Stimulated activated CD4-positive, alpha-beta T cell treated with anti-CD3 and anti-CD28 coated beads, Interleukin-2, amount 100 ng/mL, for 48 hours (primary cell): Measurements from ENCODE around the gene CACNG7.
"Not testable (repeated sequence)": the region's sequence is repeated elsewhere in the genome, so short reads cannot be mapped to it uniquely, and the experiment has no call there.

Source experiments
- DNase-seq, 2 donors: peaks; one replicate each; pipeline ENCODE4 v3.0.0-alpha.2; 2020

CACNG7 gene

DNA sequence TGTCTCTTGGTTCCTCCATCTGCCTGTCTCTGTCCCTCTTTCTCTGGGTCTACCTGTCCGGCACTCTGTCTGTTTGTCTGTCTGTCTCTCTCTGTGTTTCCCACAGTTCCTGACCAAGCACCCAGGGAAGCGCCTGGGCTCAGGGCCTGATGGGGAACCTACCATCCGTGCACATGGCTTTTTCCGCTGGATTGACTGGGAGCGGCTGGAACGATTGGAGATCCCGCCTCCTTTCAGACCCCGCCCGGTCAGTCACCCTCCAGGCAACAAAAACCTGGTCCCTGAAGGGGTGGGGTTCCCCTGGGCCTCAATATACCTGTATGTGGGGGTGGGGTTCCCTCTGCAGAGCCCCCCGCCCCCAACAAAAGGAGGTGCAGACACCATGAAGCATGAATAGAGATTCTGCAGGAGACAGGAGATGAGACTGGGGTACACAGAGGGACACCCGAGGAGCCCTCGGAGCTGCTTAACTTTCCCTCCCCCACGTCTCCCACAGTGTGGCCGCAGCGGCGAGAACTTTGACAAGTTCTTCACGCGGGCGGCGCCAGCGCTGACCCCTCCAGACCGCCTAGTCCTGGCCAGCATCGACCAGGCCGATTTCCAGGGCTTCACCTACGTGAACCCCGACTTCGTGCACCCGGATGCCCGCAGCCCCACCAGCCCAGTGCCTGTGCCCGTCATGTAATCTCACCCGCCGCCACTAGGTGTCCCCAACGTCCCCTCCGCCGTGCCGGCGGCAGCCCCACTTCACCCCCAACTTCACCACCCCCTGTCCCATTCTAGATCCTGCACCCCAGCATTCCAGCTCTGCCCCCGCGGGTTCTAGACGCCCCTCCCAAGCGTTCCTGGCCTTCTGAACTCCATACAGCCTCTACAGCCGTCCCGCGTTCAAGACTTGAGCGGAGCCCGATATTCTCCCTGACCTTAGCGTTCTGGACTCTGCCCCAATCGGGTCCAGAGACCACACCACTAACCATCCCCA is 2.6 kb upstream of the CACNG7 start:
- DNase-seq = peak; percentile 68 to 75

DNA sequence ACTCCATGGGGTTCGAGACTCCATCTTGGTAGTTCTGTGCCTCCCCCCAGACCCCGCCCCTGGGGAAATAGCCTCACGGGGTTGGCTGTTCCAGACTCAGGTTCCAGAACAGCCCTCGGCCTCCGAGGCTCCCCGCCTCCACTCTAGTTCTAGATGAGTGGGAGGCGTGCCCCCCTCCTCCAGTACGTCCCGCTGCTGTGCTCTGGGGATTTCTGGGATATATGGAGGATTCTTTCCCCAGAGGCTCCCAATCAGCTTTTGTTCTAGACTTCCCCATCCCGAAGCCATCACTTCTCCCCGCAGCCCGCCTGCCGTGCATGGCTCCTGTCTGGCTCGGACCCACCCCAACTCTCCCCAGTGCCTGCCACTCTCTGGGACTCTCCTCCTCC is 1.9 kb upstream of the CACNG7 start:
- DNase-seq = no peak

DNA sequence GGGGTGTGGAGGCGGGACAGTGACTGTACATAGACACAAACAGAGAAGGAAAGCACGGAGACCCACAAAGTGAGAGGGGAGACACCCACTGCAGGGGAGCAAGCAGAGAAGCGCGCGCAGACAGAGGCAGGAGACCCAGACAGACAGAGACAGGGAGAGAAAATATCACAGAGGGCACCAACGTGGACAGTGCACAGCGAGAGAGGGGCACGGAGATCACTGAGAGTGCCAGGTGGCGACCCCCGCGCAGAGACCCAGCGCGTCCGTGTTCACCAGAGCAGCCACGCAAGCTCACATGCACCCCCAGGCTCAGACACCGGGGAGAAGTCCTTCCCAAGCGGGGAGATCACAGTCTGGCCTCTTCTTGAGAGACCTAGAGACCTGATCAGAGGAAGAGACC is 1.4 kb upstream of the CACNG7 start:
- DNase-seq = no peak

DNA sequence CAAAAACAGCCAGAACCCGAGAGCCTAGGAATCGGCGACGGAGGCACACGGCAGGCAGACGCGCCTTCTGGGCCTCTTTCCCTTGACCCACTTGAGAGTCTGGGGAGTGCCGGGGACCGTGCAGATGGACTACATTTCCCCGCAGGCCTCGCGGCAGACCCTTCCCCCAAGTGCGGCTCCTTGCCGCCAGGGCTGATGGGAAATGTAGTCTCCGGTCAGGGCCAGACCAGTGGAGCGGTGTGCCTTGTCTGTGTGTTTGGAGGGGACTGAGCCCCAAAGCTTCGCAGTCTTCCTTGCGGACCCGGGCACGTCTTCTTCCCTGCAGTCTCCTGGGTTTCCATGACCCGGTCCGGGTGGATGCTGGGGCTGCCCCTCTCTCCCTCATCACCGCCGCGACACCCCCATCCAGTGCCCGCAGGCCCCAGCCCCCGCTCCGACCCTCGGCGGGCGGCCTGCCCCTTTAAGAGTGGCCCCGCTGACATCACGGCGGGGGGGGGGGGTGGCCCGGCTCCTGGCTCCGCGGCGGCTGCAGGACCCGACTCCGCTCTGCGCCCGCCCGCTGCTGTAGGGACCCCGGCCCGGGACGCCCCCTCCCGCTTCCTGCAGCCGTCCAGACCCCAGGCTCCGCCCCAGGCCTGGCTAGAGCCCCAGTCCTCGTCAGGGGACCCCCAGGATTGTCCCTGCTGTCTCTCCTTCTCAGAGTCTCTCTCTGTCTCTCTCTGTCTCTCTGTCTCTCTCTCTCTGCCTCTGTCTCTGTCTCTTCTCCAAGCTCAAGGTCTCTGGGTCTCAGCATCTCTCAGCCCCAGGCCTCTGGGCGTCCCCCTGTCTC is 758 bp upstream of the CACNG7 start:
- peak; percentile 43 to 53 for DNase-seq

DNA sequence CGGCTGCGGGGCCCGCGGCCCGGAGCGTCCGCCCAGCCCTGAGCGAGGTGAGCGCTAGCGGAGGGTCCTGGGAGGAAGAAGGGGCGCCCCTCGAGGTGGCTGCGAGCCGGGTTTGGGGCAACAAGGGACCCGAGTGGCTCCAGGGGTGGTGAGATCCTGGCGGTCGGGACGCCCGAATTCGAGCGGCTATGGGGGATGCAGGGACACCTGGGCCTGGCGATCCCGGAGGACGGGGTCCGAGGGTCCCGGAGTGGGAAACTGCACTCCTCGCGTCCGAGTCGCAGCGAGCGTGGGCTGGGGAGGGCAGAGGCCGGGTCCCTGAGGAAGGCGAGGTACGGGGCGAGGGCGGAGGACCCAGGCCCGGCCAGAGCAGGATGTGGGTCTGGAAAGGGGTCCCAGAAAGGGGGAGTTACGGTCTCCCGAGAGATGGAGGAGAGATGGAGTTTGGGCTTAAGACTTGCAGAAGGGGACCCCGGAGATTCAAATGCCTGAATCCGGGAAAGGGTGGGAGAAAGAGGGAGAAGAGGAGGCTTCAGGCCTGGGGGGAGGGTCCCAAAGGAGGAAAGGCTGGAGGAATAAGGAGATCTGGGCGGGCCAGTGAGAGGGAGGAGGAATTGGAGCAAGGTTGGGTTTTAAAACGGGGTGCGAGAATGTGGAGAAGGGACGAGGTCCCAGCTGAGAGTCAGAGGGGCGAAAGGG is 542 bp downstream of the CACNG7 start:
- DNase-seq = no peak

DNA sequence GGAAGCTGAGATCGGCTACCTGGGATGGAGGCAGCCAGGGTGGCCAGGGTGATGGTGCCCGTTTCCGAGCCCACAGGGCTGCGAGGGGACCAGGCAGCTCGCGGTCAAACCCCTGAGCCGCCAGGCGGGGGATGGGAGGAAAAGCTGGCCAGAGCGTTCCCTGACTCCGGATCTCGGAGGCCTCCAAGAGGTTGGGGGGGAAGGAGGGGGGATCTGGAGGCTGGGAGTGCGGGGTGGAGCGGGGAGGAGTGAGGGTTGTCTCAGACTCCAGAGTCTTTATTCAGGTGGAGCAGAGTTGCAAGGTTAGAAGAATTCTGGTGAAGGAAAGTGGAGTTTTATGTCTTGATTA is 1.1 kb downstream of the CACNG7 start:
- no peak for DNase-seq

DNA sequence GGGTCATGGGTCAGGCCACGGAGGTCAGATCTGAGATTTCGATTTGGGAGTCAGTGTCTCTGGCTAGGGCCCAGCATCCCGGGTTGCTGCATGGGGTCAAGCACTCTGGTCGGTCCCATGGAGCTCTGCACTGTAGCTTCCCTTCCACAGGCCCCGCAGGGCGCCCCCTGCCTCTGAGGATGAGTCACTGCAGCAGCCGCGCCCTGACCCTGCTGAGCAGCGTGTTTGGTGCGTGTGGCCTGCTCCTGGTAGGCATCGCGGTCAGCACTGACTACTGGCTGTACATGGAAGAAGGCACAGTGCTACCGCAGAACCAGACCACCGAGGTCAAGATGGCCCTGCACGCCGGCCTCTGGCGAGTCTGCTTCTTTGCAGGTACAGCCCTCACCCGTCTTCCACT is 3.6 kb downstream of the CACNG7 start:
- no peak for DNase-seq

DNA sequence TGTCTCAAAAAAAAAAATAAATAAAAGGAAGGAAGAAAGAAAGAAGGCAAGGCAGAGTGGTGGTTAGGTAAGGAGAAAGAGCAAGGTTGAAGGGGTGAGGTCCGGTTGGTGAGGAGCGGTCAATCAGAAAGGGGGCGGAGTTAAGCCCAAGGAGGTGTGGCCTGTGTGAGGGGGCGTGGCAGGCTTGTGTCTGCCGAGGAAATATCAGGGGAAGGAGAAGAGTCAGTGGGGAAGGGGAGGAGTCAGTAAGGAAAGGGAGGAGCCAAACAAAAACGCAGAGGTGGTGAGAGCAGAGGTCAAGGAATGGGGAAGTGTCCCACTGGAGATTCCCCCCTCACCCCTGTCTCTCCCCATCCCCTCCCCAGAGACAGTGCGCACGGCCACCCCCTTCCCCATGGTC is 5.9 kb downstream of the CACNG7 start:
- DNase-seq = no peak

DNA sequence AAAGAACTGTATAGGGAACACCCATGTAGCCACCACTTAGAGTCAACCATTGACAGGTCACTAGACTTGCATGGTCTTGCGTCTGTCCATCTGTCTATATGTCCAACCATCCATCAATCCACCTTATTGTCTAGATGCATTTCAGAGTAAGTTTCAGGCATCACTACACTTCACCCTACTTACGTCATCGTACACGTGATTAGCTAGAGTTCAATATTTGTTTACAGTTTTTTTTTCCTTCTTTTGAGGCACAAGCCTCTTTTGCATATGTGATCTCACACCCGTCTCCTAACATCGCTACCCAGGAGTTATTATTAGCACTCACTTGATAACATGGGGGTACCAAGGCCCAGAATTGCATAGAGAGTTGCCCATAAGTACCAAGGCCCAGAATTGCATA is 6.9 kb downstream of the CACNG7 start:
- no peak for DNase-seq

DNA sequence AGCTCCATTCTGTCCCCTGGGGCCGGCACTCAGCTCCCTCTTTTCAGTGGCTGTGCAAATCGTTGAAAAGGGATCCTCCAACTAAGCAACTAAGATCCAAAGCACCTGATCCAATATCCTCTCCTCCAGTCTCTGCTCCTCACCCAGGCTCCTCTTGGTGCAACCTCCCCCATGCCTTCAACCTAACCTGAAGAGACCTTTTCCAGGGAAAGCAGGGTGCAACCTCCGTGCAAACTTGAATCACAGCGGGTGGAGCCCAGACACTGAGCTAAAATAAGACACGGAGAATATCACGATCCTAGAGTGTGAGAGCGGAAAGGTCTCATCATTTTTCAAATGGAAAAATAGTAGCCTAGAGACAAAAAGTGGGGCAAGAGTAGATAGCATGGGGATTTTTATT is 8.3 kb downstream of the CACNG7 start:
- no peak for DNase-seq

DNA sequence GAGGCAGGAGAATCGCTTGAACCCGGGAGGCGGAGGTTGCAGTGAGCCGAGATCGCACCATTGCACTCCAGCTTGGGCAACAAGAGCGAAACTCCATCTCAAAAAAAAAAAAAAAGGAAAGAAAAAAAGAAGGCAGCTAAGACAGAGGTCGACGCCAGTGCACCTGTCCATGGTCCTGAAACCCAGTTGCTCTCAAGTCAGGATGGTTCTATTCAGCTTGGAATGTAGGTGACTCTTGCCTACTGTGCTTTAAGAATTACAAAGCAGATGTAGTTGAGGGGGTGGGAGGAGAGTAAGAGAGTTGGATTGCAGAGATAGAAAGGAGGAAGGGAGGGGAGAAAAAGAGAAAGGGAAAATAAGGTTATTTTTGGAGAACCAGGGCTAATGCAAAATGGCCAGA is 18.7 kb downstream of the CACNG7 start:
- DNase-seq = peak; percentile 9 to 15

DNA sequence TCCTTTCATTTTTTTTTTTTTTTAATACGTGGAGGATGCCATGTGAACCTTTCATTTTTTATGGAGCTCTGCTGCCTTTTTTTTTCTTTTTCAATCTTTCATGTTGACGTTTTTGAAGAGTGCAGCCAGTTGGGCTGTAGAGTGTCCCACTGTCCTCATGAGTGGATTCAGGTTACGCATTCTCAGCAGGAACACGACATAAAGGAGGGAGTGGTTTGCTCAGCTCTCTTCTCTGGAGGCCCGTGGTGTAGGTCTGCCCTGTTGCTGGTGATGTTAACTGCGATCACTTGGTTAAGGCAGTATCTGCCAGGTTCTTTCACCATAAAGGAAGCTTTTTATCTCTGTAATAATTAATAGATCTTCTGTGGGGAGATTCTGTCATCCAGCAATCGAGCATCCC is 27.0 kb downstream of the CACNG7 start:
- DNase-seq = no peak

DNA sequence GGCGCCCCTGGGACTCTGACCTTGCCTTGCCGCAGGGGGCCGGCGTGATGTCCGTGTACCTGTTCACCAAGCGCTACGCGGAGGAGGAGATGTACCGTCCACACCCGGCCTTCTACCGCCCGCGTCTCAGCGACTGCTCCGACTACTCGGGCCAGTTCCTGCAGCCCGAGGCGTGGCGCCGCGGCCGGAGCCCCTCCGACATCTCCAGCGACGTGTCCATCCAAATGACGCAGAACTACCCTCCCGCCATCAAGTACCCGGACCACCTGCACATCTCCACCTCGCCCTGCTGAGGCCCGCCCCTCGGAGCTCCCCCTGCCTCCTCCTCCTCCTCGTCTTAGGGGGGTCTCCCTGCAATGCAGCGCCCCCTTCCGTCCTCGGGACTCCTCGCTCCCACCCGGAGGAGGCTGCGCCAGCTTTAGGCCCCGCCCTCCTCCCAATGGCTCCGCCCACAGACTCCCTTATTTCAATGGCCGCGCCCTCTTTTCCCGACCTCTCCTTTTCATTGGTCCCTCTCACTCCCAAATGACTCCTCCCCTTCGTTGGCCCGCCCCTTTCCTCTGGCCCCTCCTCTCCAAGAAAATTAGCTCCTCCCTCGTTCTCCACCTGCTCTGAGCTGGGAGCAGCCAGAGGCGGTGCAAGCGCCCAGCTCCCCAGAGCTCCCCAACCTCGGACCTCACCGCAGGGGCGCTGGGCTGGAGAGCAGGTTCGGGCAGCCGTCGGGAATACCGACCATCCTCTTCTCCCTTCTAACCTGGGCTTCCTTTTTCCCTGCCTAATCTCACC is 33.1 kb downstream of the CACNG7 start:
- DNase-seq = peak in 1 of 2 donors; percentile 10

DNA sequence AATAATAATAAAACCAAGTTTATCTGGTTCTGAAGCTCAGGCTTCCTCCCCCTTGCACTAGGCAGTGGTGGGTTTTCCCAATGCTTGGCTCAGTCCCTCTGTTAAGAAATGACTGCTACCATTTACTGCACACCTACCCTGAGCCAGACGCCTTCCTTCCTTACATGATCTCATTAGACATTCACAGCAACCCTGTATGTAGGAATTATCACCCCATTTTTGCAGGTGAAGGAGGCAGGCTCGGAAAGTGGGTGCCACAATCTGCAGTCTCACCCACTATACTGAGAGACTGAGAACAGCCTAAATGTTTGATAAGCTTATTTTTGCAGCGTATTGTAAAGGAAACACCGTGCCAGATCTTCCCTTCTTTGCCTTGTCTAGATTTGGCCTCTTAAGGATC is 35.3 kb downstream of the CACNG7 start:
- no peak for DNase-seq

DNA sequence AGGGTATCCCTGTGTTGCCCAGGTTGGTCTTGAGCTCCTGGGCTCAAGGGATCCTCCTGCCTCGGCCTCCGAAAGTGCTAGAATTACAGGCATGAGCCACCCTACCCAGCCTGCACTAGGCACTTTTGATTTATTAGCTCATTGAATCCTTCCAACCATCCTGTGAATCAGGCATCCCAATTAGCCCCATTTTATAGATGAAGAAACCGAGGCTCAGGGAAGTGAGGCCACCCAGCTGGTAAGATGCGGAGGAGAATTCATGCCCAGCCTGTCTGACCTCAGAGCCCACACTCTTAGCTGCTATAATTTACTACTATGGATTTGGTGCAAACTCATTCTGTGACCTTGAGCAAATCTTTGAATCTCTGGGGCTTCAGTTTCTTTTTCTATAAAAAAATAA is 35.9 kb downstream of the CACNG7 start:
- no peak for DNase-seq

DNA sequence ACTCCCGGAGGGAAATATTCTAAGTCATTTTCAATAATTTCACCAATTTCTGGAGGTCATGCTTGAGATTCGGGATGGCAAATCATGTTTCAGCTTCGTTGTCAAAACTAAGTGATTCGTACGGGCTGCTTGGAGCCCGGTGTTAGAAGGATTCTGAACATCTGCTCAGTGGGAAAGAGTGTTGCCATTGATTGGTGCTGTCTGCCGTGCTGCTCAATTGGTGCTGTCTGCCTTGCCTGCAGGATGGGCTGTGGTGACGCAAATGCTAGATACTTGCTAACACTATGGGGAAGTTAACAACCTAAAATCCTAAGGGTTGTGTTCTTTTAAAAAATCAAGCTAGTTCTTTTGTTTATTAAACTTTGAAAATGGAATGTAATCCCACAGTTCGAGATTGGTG is 36.4 kb downstream of the CACNG7 start:
- no peak for DNase-seq

DNA sequence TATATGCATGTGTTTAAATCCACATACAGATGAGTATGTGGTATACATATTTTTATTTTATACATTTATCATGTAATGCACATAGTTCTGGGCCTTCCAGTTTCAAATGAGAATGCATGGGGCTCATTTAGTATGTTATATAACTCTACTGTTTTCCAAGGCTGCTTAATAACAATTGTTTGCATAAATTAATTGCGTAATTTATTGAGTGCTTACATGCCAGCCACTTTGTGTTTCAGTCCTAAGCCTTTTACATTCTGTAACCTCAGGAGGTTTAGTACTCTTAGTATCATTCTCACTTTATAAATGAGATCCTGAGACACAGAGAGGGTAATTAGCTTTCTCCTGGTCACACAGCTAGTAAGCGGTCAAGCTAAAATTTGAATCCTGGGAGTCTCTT is 36.9 kb downstream of the CACNG7 start:
- DNase-seq = no peak

DNA sequence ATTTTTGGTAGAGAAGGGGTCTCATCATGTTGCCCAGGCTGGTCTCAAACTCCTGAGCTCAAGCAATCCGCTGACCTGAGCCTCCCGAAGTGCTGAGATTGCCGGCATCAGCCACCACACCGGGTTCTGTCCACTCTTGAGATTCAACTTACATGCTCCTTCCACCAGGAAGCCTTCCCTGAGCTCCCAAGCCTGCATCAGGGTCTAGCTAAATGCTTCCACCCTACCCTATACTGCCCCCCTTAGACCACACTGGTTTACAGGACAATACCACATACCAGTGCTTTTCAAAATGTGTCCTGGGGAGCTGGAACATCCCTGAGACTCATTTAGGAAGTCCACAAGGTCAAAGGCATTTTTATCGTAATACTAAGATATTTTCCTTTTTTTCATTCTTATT is 38.5 kb downstream of the CACNG7 start:
- no peak for DNase-seq

DNA sequence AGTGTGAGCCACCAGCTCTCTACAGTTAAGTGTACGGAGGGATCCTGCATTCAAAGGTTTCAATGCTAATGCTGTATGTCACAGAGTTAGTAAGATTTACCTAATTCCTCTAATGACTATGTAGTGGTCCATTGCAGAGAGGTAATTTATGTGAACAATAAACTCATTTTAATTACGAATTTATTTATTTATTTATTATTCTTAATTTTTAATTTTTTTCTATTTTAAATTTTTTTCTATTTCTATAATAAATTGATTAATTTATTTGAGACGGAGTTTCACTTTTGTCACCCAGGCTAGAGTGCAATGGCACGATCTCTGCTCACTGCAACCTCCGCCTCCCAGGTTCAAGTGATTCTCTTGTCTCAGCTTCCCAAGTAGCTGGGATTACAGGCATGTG is 39.5 kb downstream of the CACNG7 start:
- DNase-seq = not testable (repeated sequence)

DNA sequence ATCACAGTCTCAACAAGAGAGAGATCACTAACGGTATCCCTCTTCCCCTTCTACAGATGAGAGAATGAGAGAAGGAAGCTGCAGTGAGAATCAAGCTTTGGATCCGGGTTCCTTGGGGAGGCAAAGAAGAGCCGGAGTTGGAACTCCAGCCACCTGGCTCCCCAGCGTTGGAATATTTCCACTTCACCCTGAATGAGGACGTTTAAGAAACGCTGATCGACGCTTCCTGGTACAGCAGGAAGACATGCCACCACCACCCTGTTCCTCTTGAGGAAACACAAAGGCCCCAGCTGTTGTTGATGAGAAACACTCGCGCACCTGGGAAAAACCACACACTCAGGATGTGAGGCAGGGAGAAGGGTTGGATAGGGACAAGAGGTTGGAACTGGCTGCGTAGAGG is 42.4 kb downstream of the CACNG7 start:
- no peak for DNase-seq

DNA sequence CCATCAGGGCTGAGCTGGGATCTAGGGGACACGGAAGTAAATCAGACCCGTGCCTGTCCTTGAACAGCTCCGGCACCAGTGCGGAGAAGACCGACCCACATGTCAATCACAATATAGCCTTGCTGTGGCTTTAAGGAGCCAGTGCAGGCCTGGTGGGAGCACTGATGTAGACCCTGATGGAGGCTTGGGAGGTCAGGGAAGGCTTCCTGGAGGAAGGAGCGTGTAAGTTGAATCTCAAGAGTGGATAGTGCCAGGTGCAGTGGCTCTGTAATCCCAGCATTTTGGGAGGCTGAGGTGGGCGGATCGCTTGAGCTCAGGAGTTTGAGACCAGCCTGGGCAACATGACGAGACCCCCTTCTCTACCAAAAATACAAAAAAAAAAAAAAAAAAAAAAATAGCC is 42.9 kb downstream of the CACNG7 start:
- DNase-seq = no peak

DNA sequence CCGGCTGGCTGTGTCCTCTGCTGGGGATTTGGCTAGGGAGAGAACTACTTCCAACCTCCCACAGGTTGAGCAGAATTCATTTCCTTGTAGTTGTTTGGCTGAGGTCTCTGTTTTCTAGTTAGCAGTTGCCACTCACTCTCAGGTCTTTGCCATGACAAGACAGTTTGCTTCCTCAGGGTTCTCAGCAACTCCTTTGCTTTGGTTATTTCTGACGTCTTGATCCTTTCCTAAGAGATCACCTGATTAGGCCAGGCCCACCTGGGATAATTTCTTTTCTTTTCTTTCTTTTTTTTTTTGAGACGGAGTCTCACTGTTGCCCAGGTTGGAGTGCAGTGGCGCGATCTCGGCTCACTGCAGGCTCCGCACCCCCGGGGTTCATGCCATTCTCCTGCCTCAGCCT is 44.3 kb downstream of the CACNG7 start:
- no peak for DNase-seq
